Right cardiac atrium (tissue), 5 donors: ENCODE data around the gene FHOD3. TPM values are rescaled to one million over a fixed set of nuclear protein-coding genes. Genes with fewer than 3 reads are reported as not detected.

Experiments
- ATAC-seq, 2 donors: fragments of 200-7000 bp; cut with Tn5 transposase; one replicate each; pipeline versions ENCODE4 v1.8.0 to v1.9.1; 2020; ENCODE audit warnings: moderate library complexity in 2 of 2, mild to moderate bottlenecking in 1 of 2
- DNase-seq, 3 donors: peaks; one replicate each; pipeline ENCODE4 v3.0.0-alpha.2; 2020
- H3K27ac ChIP-seq: one replicate; pipeline ENCODE4 v1.5.1; 2013; ENCODE audit warnings: mild to moderate bottlenecking, low read length, control low read depth, moderate library complexity
- H3K27me3 ChIP-seq: one replicate; pipeline ENCODE4 v1.6.1; 2013; ENCODE audit not compliant: control insufficient read depth, insufficient read depth
- H3K4me1 ChIP-seq: one replicate; pipeline ENCODE4 v1.6.1; 2013; ENCODE audit warnings: low read length; ENCODE audit not compliant: control insufficient read depth, insufficient read depth
- H3K4me3 ChIP-seq: one replicate; pipeline ENCODE4 v1.5.1; 2013; ENCODE audit warnings: low read length, control low read depth
- H3K9me3 ChIP-seq: one replicate; pipeline ENCODE4 v1.6.1; 2013; ENCODE audit warnings: low read length; ENCODE audit not compliant: control insufficient read depth
- WGBS: extraction: QIAGEN DNeasy Blood & Tissue Kit; methylation state at CpG from one replicate; pipeline ENCODE4 v1.1.7; 2013; 5-methylcytosine and 5-hydroxymethylcytosine counted together
- intact Hi-C, 4 donors: fragments of 100-400 bp; cut with DNase I; formaldehyde crosslinking; loops; one replicate each; pipeline versions ENCODE4 v1.11.0 to v1.14.0; 2022 to 2023
- long read RNA-seq, 4 donors: library from polyadenylated mRNA; unstranded; transcript quantifications; one replicate each; pipeline ENCODE4 v2.0.0, GENCODE V29; 2020 to 2021
- polyA plus RNA-seq: library from polyadenylated mRNA; stranded (reverse); fragments of 200-250 nt; gene quantifications from one replicate; pipeline ENCODE4 v1.2.3, GENCODE V29; 2013
- total RNA-seq, 4 donors: library from RNA; stranded (reverse); fragmentation: NEBNext Ultra II Directional; extraction: Animal tissue kit (Norgen Biotek cat#: 25700); gene quantifications; one replicate each; pipeline ENCODE4 v1.2.1, GENCODE V29; 2021
- donor health status: healthy with polysubstance abuse.
- donor health status: DM: no; HTN: yes; CAD: no.
- donor health status: DM: no; HTN: no; CAD: no.
- donor health status: DM: no; HTN: yes; CAD: no; lungs with severe emphysema.
- donor health status: DM: yes; HTN: yes; CAD: no.

Gene FHOD3
- total RNA-seq (100 to 1,000 TPM; 118 to 157 (median 142) TPM), polyA plus RNA-seq (118 TPM)
- long read RNA-seq, donor 1, full-length matches to known transcripts = 5 of 68 reads
- long read RNA-seq, donor 1, partial matches to known transcripts = 47 of 68 reads
- long read RNA-seq, donor 1, other reads (novel, unspliced or antisense) = 16 of 68 reads
- long read RNA-seq, donor 2, full-length matches to known transcripts = 14 of 35 reads
- long read RNA-seq, donor 2, partial matches to known transcripts = 14 of 35 reads
- long read RNA-seq, donor 2, other reads (novel, unspliced or antisense) = 7 of 35 reads
- long read RNA-seq, donor 3, partial matches to known transcripts = 54 of 108 reads
- long read RNA-seq, donor 3, other reads (novel, unspliced or antisense) = 52 of 108 reads
- long read RNA-seq, donor 4, full-length matches to known transcripts = 11 of 45 reads
- long read RNA-seq, donor 4, partial matches to known transcripts = 16 of 45 reads
- long read RNA-seq, donor 4, other reads (novel, unspliced or antisense) = 18 of 45 reads

DNA sequence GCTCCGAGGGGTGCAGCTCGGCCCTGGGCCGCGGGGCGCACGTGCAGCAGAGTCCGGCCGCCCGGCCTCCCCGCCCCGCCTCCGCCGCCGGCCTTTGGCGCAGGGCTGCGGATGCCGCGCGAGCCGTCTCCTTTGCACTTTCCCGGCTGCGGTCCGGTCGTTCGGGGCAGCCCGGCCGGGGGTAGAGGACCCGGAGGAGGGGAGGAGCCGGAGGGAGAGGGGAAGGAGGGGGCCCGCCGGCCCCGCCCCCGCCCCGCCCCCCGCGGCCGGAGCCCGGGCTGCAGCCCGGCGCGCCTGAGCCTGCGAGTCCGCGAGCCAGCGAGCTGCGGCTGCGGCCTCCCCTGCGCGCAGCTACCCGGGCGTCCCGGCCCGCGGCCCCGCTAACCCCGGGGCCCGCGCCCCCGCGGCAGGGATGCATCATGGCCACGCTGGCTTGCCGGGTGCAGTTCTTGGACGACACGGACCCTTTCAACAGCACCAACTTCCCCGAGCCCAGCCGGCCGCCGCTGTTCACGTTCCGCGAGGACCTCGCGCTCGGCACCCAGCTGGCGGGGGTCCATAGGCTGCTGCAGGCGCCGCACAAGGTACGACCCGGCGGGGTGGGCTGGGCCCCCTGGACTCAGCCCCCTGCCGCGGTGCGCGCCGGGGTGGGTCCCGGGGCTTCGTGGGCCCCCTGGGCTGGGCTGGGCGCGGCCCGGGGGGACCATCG lies at the start of gene FHOD3:
Gene FHOD3 (plus strand): TSS at position 297 of the 709 bp plus-strand sequence. CDS start 123 bp downstream, at position 420.
- ATAC-seq = peak; percentile 81 to 87
- intact Hi-C loops = loop anchor here in 3 of 4 donors (5.0 to 10.0 kb wide), 3 partner anchors 167 to 277 kb away; no protein-coding TSS in a partner anchor
- peak; percentile 77 to 90 (median 89) for DNase-seq
- H3K9me3 ChIP-seq = no peaks in the 10 kb centered on the region
- under 1% methylated on average over 91 of the region's 91 CpGs for WGBS
- H3K4me1 ChIP-seq = no peaks in the 10 kb centered on the region
- H3K4me3 ChIP-seq = peak within 1 kb of the TSS; percentile 54
- no peaks in the 10 kb centered on the region for H3K27me3 ChIP-seq
- peak within 1 kb of the TSS; percentile 57 for H3K27ac ChIP-seq

DNA sequence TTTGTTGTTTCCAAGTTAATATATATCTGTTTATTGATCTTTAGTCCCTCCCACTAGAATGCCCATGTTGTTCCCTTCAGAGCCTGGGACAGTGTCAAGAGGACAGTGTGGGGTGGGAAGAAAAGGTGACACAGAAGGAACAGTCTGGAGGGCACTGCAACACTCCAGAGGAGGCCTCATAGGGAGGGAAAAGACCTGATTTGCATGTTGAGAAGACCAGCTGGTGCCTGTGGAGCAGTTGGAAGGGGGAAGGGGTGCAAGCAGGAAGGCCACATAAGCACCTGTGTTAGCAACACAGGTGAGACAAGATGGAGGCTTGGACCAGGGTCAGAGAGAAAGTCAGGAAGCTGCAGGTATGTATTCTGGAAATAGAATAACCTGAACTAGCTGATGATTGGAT lies 48.1 kb upstream of the FHOD3 start:
- intact Hi-C loops = no loop called here
- no peak overlapping the region for H3K27ac ChIP-seq
- H3K4me3 ChIP-seq = no peak overlapping the region
- no peak for ATAC-seq
- H3K27me3 ChIP-seq = no peaks in the 10 kb centered on the region
- H3K4me1 ChIP-seq = no peaks in the 10 kb centered on the region
- peaks cover 2% of the 10 kb centered on the region for H3K9me3 ChIP-seq
- DNase-seq = no peak

DNA sequence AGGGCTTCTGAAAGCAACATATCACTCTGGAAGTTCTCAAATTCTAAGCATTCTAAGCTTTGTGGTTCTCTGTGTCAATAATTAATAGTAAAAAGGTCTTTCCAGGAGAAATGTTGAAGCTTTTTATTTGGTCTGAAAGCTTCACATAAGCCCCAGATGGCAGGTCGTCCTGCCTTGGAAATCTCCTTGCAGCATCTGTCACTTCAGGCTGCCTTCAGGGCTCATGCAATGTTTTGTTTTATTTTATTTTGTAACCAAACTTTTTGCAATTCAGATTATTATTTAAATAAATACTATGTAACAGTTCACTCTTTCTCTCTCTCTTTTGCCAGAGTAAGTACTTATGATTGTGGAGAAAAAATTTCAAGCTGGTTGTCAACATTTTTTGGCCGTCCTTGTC lies 46.7 kb upstream of the FHOD3 start:
- Histone ChIP-seq H3K4me1 (no peaks in the 10 kb centered on the region), H3K9me3 (peaks cover 2% of the 10 kb centered on the region), H3K4me3 (no peak overlapping the region), H3K27me3 (no peaks in the 10 kb centered on the region), H3K27ac (no peak overlapping the region)
- WGBS = 75% methylated on average over 2 of the region's 2 CpGs
- no peak for ATAC-seq
- DNase-seq = no peak
- intact Hi-C loops = no loop called here

DNA sequence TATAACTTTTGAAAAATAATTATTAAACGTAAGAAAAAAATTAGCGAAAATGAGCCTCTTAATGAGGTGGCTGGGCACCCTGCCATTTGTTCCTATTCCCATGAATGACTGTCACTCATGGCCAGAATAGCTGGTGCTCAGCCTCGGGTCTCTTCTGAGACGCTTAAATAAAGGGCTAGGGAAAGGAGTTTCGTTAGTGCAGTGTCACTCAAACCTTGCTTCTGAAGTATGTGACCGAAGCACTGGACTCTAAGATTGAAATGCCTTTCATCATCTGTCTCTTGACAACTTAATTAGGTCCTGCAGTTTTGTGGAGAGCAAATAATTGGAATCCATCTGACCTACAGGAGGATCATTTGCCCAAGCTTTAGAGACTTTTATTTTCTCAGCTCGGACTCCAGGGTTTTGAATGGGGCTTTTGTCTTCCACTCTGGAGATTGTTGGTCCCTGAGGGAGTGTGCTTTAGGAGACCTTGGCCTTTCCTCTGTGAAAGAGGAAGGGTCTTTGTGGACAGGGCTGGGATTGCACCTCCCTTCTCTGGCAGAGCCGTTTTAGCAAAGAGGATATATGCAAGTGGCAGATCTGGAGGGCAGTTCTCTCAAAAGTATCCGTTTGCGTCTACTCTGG lies 42.3 kb upstream of the FHOD3 start:
- DNase-seq (no peak), ATAC-seq (no peak)
- intact Hi-C loops = no loop called here
- Histone ChIP-seq H3K4me3 (no peak overlapping the region), H3K9me3 (no peaks in the 10 kb centered on the region), H3K27me3 (no peaks in the 10 kb centered on the region), H3K27ac (no peak overlapping the region), H3K4me1 (no peaks in the 10 kb centered on the region)
- 62% methylated on average over 10 of the region's 10 CpGs for WGBS

DNA sequence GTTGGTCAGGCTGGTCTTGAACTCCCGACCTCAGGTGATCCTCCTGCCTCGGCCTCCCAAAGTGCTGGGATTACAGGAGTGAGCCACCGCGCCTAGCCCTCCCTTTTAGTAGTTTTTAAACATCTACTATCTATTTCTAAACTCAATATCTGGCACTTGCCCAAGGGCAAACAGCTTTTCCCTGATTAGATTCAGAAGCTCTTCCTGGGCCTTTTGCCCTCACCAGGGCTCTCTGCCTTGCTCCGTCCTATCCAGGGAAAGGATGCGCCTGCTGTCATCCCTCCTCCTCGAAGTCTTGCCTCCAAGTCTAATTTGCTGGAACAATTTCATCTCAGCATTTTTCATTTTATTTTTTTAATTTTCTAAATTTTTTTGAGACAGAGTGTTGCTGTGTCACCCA lies 41.4 kb upstream of the FHOD3 start:
- ATAC-seq (no peak), DNase-seq (no peak)
- Histone ChIP-seq H3K27ac (no peak overlapping the region), H3K4me3 (no peak overlapping the region), H3K9me3 (no peaks in the 10 kb centered on the region), H3K4me1 (no peaks in the 10 kb centered on the region), H3K27me3 (no peaks in the 10 kb centered on the region)
- 88% methylated on average over 7 of the region's 7 CpGs for WGBS
- intact Hi-C loops = no loop called here

DNA sequence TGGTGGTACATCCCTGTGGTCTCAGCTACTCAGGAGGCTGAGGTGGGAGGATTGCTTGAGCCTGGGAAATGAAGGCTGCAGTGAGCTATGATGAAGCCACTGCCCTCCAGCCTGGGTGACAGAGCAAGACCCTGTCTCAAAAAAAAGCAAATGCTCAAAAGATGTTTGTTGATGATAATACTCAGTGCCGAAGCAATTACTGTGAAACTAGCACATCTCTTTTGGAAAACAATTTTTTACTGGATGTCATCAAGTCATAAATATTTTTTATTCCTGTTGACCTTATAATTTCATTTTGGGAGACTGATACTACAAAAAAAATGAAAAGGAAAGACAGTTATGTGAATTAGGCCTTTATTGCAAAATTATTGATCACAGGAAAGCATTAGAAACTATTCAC lies 34.5 kb upstream of the FHOD3 start:
- no peak for ATAC-seq
- intact Hi-C loops = no loop called here
- Histone ChIP-seq H3K4me3 (no peak overlapping the region), H3K4me1 (no peaks in the 10 kb centered on the region), H3K27ac (no peak overlapping the region), H3K27me3 (no peaks in the 10 kb centered on the region), H3K9me3 (no peaks in the 10 kb centered on the region)
- no peak for DNase-seq
- 95% methylated on average over 1 of the region's 1 CpG for WGBS

DNA sequence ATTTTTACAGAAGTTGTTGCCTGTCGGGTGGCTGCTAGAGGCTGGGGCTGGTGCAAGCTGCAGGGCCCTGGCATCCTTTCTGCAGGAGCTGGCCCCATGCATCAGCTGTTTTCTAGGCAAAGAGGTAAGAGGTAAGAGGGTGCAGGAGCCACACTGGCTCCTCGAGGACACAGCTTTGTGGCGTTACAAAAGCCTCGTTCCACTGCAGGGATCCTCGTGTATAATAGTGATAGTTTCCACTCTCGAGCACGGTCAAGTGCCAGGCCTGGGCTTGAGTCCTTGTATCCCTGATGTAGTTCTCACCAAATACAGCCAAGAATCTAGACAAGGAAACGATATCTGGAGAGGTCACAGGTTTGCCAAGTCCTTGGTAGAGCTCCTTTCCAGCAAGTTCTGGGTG lies 33.2 kb upstream of the FHOD3 start:
- intact Hi-C loops = no loop called here
- DNase-seq (no peak), ATAC-seq (no peak)
- no peaks in the 10 kb centered on the region for H3K27me3 ChIP-seq
- no peaks in the 10 kb centered on the region for H3K9me3 ChIP-seq
- H3K27ac ChIP-seq = no peak overlapping the region
- H3K4me3 ChIP-seq = no peak overlapping the region
- no peaks in the 10 kb centered on the region for H3K4me1 ChIP-seq
- WGBS = 57% methylated on average over 8 of the region's 8 CpGs

DNA sequence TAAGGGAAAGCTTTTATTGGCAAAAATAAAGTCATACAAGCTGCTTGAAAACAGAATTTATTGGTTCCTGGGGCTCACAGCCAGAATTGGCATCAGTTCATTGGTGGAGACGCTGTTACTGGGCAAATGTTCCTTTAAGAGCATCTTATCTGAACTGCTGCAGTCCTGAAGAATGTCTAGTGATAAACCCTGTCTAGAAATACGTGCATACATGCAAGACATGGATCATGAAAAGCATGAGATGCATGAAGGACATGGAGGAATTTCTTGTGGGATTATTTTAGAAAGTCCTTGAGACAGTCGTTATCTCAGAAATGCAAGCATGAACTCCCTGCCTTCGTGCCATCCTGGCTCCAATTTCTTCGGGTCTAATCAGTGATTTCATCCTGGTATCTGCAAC lies 32.5 kb upstream of the FHOD3 start:
- DNase-seq = no peak
- no peaks in the 10 kb centered on the region for H3K9me3 ChIP-seq
- 20% methylated on average over 5 of the region's 5 CpGs for WGBS
- H3K4me1 ChIP-seq = no peaks in the 10 kb centered on the region
- no peak for ATAC-seq
- no peak overlapping the region for H3K27ac ChIP-seq
- no peak overlapping the region for H3K4me3 ChIP-seq
- intact Hi-C loops = no loop called here
- H3K27me3 ChIP-seq = no peaks in the 10 kb centered on the region

DNA sequence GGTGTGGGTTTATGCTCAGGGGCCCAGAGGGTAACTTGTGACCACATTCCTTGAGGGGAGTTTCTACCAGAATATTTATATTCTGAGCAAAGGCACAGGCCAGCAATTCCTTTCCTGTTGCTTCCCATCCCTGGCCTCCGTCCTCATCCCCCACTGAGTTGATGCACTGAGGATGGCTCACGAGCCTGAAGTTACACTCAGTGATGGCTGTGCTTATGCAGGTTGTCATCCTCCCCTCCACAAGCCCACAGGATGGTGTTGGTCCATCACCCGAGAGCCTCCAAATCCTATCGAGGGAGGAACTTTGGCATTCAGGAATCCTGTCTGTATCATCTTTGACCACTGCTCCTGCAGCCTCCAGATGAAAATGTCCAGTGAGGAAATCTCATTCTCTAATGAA lies 28.4 kb upstream of the FHOD3 start:
- DNase-seq (no peak), ATAC-seq (no peak)
- no peak overlapping the region for H3K4me3 ChIP-seq
- H3K27me3 ChIP-seq = no peaks in the 10 kb centered on the region
- H3K27ac ChIP-seq = no peak overlapping the region
- no peaks in the 10 kb centered on the region for H3K4me1 ChIP-seq
- no peaks in the 10 kb centered on the region for H3K9me3 ChIP-seq
- intact Hi-C loops = no loop called here
- whole genome bisulfite sequencing = 83% methylated on average over 4 of the region's 4 CpGs

DNA sequence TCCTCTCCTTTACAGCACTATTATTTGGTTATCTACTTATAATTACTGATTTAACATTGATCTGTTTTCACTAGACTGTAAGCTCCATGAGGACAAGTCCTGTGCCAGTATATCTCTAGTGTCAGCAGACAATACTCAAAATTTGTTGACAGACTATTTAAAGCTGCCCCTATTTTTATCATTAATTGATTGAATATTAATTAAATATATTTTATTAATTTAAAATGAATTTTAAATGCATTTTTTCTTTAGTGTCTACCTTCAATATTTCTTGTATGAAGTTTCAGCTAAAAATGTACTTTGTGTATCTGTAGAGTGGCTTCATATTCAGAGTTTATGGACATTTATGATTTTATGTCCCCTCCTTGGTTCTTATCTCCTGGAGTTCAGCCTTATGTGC lies 26.4 kb upstream of the FHOD3 start:
- H3K4me1 ChIP-seq = no peaks in the 10 kb centered on the region
- DNase-seq (no peak), ATAC-seq (no peak)
- no peak overlapping the region for H3K27ac ChIP-seq
- no peaks in the 10 kb centered on the region for H3K9me3 ChIP-seq
- no peak overlapping the region for H3K4me3 ChIP-seq
- intact Hi-C loops = loop anchor here in 1 of 4 donors (10.0 kb wide), 1 partner anchor 86 kb away; the partner anchor contains the start of gene MOCOS
- no peaks in the 10 kb centered on the region for H3K27me3 ChIP-seq

DNA sequence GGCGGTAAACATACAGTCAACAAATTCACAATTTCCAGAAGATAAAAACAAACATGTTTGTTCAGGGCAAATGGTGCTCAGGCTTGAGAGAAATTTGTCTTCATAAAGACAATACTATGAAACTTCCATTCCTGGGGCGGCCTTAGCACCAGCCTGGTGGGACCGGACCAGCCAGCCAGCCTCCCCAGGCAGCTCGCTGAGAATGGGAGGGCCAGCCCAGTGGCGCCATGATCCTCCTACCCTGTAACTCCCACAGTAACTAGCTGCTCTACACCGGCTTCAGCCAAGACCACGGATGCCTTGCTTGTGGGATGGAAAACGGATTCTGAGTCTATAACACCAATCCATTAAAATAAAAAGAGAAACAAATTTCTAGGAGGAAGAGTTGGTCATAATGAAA lies 24.2 kb upstream of the FHOD3 start:
- no peak overlapping the region for H3K4me3 ChIP-seq
- intact Hi-C loops = loop anchor here in 1 of 4 donors (10.0 kb wide), 1 partner anchor 89 kb away; the partner anchor contains the start of gene MOCOS
- no peak overlapping the region for H3K27ac ChIP-seq
- no peaks in the 10 kb centered on the region for H3K4me1 ChIP-seq
- DNase-seq (no peak), ATAC-seq (no peak)
- no peaks in the 10 kb centered on the region for H3K27me3 ChIP-seq
- WGBS = 91% methylated on average over 8 of the region's 8 CpGs
- no peaks in the 10 kb centered on the region for H3K9me3 ChIP-seq
